ENCODE data around the gene SMARCAL1.

- no peak for TF ChIP-seq CTCF (IDR thresholded peaks at IDR 0.05)
- no peak for TF ChIP-seq POLR2AphosphoS5 (IDR thresholded peaks at IDR 0.05)
- no peak for TF ChIP-seq EP300 (IDR thresholded peaks at IDR 0.05)
- TF ChIP-seq POLR2A (IDR thresholded peaks at IDR 0.05), result no peak
These were observed 51.9 kb downstream of the SMARCAL1 start for GRCh38 chr2:216464104-216464720.
